HL-60 (cell line): ENCODE measurements around the gene CMIP.

Experiments used
- DNase-seq, 2 experiments: peaks; one replicate each; pipeline ENCODE4 v3.0.0-alpha.2; 2010 to 2020; ENCODE audit warnings: low read depth in 1 of 2, low spot score in 1 of 2
- H3K27ac ChIP-seq: fragments of 250-450 bp; sonication (Bioruptor Pico); replicated peaks from 2 replicates; pipeline ENCODE4 v1.5.1; 2020; ENCODE audit warnings: mild to moderate bottlenecking, moderate library complexity
- H3K27me3 ChIP-seq: fragments of 250-450 bp; sonication (Bioruptor Pico); 2 replicates; pipeline ENCODE4 v1.5.1; 2021; ENCODE audit warnings: mild to moderate bottlenecking, moderate library complexity; ENCODE audit not compliant: insufficient read depth, poor library complexity, severe bottlenecking
- H3K4me3 ChIP-seq: replicated peaks from 2 replicates; pipeline ENCODE4 v1.5.1; 2011; ENCODE audit warnings: mild to moderate bottlenecking, control low read depth, low read length; ENCODE audit not compliant: insufficient read depth
- GABPA ChIP-seq: IDR thresholded peaks from 2 replicates; pipeline ENCODE4 v1.6.1; 2012; ENCODE audit warnings: low read depth
- POLR2AphosphoS5 ChIP-seq: IDR thresholded peaks from 2 replicates; pipeline ENCODE4 v1.6.1; 2012; ENCODE audit warnings: low read depth
- SPI1 ChIP-seq: IDR thresholded peaks from 2 replicates; pipeline ENCODE4 v1.6.1; 2012; ENCODE audit warnings: low read depth, mild to moderate bottlenecking, borderline replicate concordance
- TF ChIP-seq, protein P1 (sequence below): IDR thresholded peaks from 2 replicates; pipeline ENCODE4 v1.6.1; 2012; ENCODE audit warnings: low read depth; ENCODE audit not compliant: insufficient replicate concordance
- TF ChIP-seq, protein P2 (sequence below): IDR thresholded peaks from one replicate; pipeline ENCODE4 v1.5.1; 2011; ENCODE audit warnings: low read length, control low read depth, inconsistent platforms; ENCODE audit not compliant: insufficient read depth

CMIP gene

DNA sequence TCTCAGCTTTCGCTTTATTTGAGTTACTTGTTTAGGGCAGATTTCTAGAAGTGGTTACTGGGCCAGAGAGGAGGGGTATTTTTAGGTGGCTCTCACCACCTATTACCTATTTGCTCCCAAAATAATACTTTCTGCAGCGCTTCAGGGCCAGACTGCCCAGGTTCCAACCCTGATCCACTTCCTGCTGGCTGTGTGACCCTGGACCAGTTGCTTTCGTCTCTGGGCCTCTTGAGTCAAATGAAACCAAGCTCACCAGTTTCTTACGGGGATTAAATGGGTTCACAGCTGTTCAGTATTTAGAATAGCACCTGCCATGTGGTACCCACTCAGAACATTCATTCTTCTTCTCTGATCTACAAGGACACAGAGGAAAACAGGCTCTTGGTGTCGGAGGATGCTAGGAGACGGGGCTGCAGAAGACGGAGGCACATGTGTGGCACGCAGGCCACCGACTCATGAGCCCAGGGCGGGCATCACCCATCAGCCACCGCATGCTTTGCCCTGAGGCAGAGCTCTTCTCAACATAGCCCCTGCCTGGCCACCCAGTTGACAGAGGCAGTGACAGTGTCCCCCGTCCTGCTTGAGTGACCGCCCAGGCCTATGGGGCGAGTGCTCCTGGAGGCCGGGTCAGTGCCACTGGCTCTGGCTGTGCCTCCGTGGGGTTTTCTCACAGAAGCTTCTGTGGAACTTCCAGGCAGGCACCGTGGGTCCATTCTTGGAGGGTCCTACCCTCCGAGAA lies 185.5 kb downstream of the CMIP start:
- TF ChIP-seq GABPA (no peak), POLR2AphosphoS5 (no peak), SPI1 (no peak)
- TF ChIP-seq, protein P1, sequence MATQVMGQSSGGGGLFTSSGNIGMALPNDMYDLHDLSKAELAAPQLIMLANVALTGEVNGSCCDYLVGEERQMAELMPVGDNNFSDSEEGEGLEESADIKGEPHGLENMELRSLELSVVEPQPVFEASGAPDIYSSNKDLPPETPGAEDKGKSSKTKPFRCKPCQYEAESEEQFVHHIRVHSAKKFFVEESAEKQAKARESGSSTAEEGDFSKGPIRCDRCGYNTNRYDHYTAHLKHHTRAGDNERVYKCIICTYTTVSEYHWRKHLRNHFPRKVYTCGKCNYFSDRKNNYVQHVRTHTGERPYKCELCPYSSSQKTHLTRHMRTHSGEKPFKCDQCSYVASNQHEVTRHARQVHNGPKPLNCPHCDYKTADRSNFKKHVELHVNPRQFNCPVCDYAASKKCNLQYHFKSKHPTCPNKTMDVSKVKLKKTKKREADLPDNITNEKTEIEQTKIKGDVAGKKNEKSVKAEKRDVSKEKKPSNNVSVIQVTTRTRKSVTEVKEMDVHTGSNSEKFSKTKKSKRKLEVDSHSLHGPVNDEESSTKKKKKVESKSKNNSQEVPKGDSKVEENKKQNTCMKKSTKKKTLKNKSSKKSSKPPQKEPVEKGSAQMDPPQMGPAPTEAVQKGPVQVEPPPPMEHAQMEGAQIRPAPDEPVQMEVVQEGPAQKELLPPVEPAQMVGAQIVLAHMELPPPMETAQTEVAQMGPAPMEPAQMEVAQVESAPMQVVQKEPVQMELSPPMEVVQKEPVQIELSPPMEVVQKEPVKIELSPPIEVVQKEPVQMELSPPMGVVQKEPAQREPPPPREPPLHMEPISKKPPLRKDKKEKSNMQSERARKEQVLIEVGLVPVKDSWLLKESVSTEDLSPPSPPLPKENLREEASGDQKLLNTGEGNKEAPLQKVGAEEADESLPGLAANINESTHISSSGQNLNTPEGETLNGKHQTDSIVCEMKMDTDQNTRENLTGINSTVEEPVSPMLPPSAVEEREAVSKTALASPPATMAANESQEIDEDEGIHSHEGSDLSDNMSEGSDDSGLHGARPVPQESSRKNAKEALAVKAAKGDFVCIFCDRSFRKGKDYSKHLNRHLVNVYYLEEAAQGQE, result no peak
- TF ChIP-seq, protein P2, sequence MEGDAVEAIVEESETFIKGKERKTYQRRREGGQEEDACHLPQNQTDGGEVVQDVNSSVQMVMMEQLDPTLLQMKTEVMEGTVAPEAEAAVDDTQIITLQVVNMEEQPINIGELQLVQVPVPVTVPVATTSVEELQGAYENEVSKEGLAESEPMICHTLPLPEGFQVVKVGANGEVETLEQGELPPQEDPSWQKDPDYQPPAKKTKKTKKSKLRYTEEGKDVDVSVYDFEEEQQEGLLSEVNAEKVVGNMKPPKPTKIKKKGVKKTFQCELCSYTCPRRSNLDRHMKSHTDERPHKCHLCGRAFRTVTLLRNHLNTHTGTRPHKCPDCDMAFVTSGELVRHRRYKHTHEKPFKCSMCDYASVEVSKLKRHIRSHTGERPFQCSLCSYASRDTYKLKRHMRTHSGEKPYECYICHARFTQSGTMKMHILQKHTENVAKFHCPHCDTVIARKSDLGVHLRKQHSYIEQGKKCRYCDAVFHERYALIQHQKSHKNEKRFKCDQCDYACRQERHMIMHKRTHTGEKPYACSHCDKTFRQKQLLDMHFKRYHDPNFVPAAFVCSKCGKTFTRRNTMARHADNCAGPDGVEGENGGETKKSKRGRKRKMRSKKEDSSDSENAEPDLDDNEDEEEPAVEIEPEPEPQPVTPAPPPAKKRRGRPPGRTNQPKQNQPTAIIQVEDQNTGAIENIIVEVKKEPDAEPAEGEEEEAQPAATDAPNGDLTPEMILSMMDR, result no peak
- no peaks in the 10 kb centered on the region for H3K27me3 ChIP-seq
- no peak for DNase-seq
- H3K27ac ChIP-seq, result no peak overlapping the region
- H3K4me3 ChIP-seq, result no peak overlapping the region

DNA sequence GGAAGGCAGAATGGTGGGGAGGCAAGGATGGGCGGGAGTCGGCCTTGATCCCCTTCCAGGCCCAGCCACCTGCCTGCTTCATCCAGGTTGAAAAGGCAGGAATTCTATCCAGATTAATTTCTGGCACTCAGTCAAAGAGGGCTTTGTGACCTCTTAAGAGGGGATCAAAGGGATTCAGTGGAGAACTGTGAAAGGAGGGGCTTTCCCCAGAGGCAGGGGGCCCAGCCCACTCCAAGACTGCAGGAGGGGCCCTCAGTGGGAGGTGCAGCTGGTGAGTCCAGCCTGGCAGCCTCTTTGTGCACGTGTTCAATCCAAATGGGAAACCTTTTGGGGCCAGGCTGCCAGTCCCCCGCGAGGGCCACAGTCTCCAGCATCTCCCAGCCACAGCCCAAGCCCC lies 186.0 kb downstream of the CMIP start:
- TF ChIP-seq, protein P1, result no peak
- no peaks in the 10 kb centered on the region for H3K27me3 ChIP-seq
- no peak for DNase-seq
- no peak overlapping the region for H3K27ac ChIP-seq
- H3K4me3 ChIP-seq, result no peak overlapping the region

DNA sequence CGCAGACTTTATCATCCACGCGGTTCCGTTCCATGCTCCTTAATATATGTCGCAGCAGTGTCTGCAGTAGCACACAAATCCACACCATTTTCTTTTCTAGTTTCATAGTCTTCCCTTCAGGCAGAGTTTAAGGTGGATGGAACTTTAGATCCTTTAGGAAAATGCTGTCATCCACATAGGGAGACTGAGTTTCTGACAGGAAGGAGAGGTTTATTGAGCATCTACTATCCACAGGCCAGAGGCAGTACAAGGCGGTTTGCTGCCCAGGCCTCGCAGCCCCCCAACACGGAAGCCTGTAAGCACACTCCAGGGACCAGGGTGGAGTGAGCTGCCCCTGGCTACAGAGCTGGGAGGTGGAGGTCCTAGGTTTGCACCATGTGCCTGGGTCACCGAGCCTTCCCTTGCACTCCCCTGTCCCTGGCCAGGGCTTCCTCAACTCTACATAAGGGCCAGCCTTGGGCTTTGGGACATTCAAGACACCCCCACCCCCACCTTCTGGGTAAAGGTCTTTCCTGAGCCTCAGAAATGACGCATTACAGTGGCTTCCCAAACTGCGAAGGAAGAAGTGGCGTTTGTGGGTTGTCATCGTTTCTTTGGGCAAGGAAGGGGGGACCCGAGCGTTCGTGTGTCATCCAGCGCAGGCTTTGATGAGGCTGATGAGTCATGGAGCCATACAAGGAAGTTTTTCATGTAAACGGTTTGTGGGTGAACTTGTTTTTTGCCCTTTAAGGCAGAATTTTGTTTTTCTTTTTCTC lies 188.0 kb downstream of the CMIP start:
- peak; percentile 66 to 75 for DNase-seq
- peak overlapping the region; percentile 65 for H3K27ac ChIP-seq
- H3K27me3 ChIP-seq, result no peaks in the 10 kb centered on the region
- no peak overlapping the region for H3K4me3 ChIP-seq
- TF ChIP-seq, protein P2, result no peak
- TF ChIP-seq POLR2AphosphoS5 (no peak), SPI1 (no peak), GABPA (no peak)
- TF ChIP-seq, protein P1, result no peak
